Ascending aorta (tissue), 2 donors: ENCODE data around the gene ORMDL2. TPM values are rescaled to one million over a fixed set of nuclear protein-coding genes. Genes with fewer than 3 reads are reported as not detected.

Source experiments
- DNase-seq, 2 donors: peaks; one replicate each; pipeline ENCODE4 v3.0.0-alpha.2; 2019; ENCODE audit warnings: low spot score in 2 of 2
- H3K27ac ChIP-seq, 2 donors: fragments of 200-600 bp; sonication (generic); one replicate each; pipeline ENCODE4 v1.5.1; 2016 to 2017; ENCODE audit warnings: mild to moderate bottlenecking in 1 of 2
- H3K27me3 ChIP-seq: fragments of 200-600 bp; sonication (generic); one replicate; pipeline ENCODE4 v1.5.1; 2017
- H3K36me3 ChIP-seq, 2 donors: fragments of 200-600 bp; sonication (generic); one replicate each; pipeline ENCODE4 v1.5.1; 2016
- H3K4me1 ChIP-seq, 2 donors: fragments of 200-600 bp; sonication (generic); one replicate each; pipeline ENCODE4 v1.5.1; 2016 to 2017; ENCODE audit warnings: mild to moderate bottlenecking in 1 of 2
- H3K4me3 ChIP-seq, 2 donors: fragments of 200-600 bp; sonication (generic); one replicate each; pipeline ENCODE4 v1.5.1; 2016 to 2017; ENCODE audit warnings: mild to moderate bottlenecking in 1 of 2
- H3K9me3 ChIP-seq, 2 donors: fragments of 200-600 bp; sonication (generic); one replicate each; pipeline ENCODE4 v1.5.1; 2016
- CTCF ChIP-seq, 3 experiments: fragments of 200-600 bp in 2 of 3; fragments of 450-650 bp in 1 of 3; sonication (generic) in 2 of 3; IDR thresholded peaks; one replicate each; pipeline ENCODE4 v1.5.1; 2016 to 2019; ENCODE audit warnings: antibody characterized with exemption in 3 of 3, mild to moderate bottlenecking in 1 of 3, moderate library complexity in 1 of 3
- intact Hi-C: fragments of 100-400 bp; cut with DNase I; formaldehyde crosslinking; loops from one replicate; pipeline ENCODE4 v1.15.1; 2023
- total RNA-seq: library from RNA; depleted of rRNA; stranded (reverse); fragments of >200 nt; gene quantifications from one replicate; pipeline ENCODE4 v1.1.0, GENCODE V29; 2016

The ORMDL2 gene
- total RNA-seq, 1 donor from 2014 or later, result 13.8 TPM

GRCh38 chr12:55806982-55807381, 10.9 kb upstream of the ORMDL2 start:
- no peak overlapping the region for H3K4me3 ChIP-seq
- H3K9me3 ChIP-seq, result no peaks in the 10 kb centered on the region
- no peaks in the 10 kb centered on the region for H3K27me3 ChIP-seq
- no peak for DNase-seq
- H3K27ac ChIP-seq, result no peak overlapping the region
- no peaks in the 10 kb centered on the region for H3K4me1 ChIP-seq
- no peak for TF ChIP-seq CTCF (IDR thresholded peaks at IDR 0.05)
- intact Hi-C loops, result no loop called here
- H3K36me3 ChIP-seq, result peaks cover 20 to 31% of the 10 kb centered on the region in 2 donors

GRCh38 chr12:55809274-55809673, 8.6 kb upstream of the ORMDL2 start:
- Histone ChIP-seq H3K27me3 (no peaks in the 10 kb centered on the region), H3K4me3 (no peak overlapping the region), H3K36me3 (peaks cover 10 to 11% of the 10 kb centered on the region in 2 donors), H3K9me3 (no peaks in the 10 kb centered on the region), H3K4me1 (no peaks in the 10 kb centered on the region), H3K27ac (no peak overlapping the region)
- no peak for TF ChIP-seq CTCF (IDR thresholded peaks at IDR 0.05)
- DNase-seq, result no peak
- intact Hi-C loops, result no loop called here

- no peaks in the 10 kb centered on the region for H3K9me3 ChIP-seq
- peaks cover 0 to 17% of the 10 kb centered on the region in 2 donors for H3K4me1 ChIP-seq
- TF ChIP-seq CTCF (IDR thresholded peaks at IDR 0.05), result no peak
- no peak overlapping the region for H3K4me3 ChIP-seq
- H3K27ac ChIP-seq, result no peak overlapping the region
- DNase-seq, result no peak
- intact Hi-C loops, result loop anchor here (10.0 kb wide), 1 partner anchor 157 kb away; no protein-coding TSS in a partner anchor
- H3K36me3 ChIP-seq, result peaks cover 7 to 11% of the 10 kb centered on the region in 2 donors
- H3K27me3 ChIP-seq, result no peaks in the 10 kb centered on the region
Measured at GRCh38 chr12:55812088-55812487, 5.8 kb upstream of the ORMDL2 start.

GRCh38 chr12:55814257-55814656, 3.6 kb upstream of the ORMDL2 start:
- intact Hi-C loops, result loop anchor here (10.0 kb wide), 1 partner anchor 159 kb away; no protein-coding TSS in a partner anchor

GRCh38 chr12:55815473-55815872, 2.4 kb upstream of the ORMDL2 start:
- Histone ChIP-seq H3K27me3 (no peaks in the 10 kb centered on the region), H3K4me1 (peaks cover 0 to 17% of the 10 kb centered on the region in 2 donors), H3K4me3 (peak overlapping the region; percentile 66 to 87), H3K9me3 (no peaks in the 10 kb centered on the region), H3K36me3 (peaks cover 8 to 20% of the 10 kb centered on the region in 2 donors), H3K27ac (no peak overlapping the region)
- DNase-seq, result peak in 1 of 2 donors; percentile 57
- intact Hi-C loops, result loop anchor here (5.0 to 10.0 kb wide), 2 partner anchors 73 to 161 kb away; partner anchors contain the start of gene GDF11
- no peak for TF ChIP-seq CTCF (IDR thresholded peaks at IDR 0.05)

More at GRCh38 chr12:55814257-55814656, 3.6 kb upstream of the ORMDL2 start:
- peaks cover 0 to 17% of the 10 kb centered on the region in 2 donors for H3K4me1 ChIP-seq
- peak in 1 of 2 donors; percentile 16 for DNase-seq
- TF ChIP-seq CTCF (IDR thresholded peaks at IDR 0.05), result no peak
- H3K36me3 ChIP-seq, result peaks cover under 1 to 8% of the 10 kb centered on the region in 2 donors
- no peaks in the 10 kb centered on the region for H3K9me3 ChIP-seq
- no peaks in the 10 kb centered on the region for H3K27me3 ChIP-seq
- no peak overlapping the region for H3K4me3 ChIP-seq
- no peak overlapping the region for H3K27ac ChIP-seq
